Karpas-422 (cell line): Measurements from ENCODE around the gene POLG2. TPM values are rescaled to one million over a fixed set of nuclear protein-coding genes. Genes with fewer than 3 reads are reported as not detected.

ENCODE experiments used
- DNase-seq: peaks from one replicate; pipeline ENCODE4 v3.0.0-alpha.2; 2015
- H2AFZ ChIP-seq: fragments of 200-600 bp; sonication (generic); 2 replicates; pipeline ENCODE4 v1.6.1; 2014; ENCODE audit warnings: antibody characterized with exemption, low read length, mixed read lengths
- H3K27ac ChIP-seq: fragments of 200-600 bp; sonication (generic); 2 replicates; pipeline ENCODE4 v1.5.1; 2014; ENCODE audit warnings: mild to moderate bottlenecking, low read length, moderate library complexity
- H3K27me3 ChIP-seq: fragments of 200-600 bp; sonication (generic); 2 replicates; pipeline ENCODE4 v1.6.1; 2014; ENCODE audit warnings: low read length, mixed read lengths
- H3K36me3 ChIP-seq: fragments of 200-600 bp; sonication (generic); 2 replicates; pipeline ENCODE4 v1.6.1; 2014; ENCODE audit warnings: low read length, mixed read lengths; ENCODE audit not compliant: insufficient read depth
- H3K4me1 ChIP-seq: fragments of 200-600 bp; sonication (generic); 2 replicates; pipeline ENCODE4 v1.6.1; 2014; ENCODE audit warnings: mild to moderate bottlenecking, low read length, mixed read lengths
- H3K4me2 ChIP-seq: fragments of 200-600 bp; sonication (generic); 2 replicates; pipeline ENCODE4 v1.6.1; 2014; ENCODE audit warnings: low read length, low read depth, mild to moderate bottlenecking; ENCODE audit not compliant: poor library complexity, severe bottlenecking
- H3K4me3 ChIP-seq: fragments of 200-600 bp; sonication (generic); 2 replicates; pipeline ENCODE4 v1.5.1; 2014; ENCODE audit warnings: mild to moderate bottlenecking, antibody characterized with exemption, low read length, mixed read lengths
- H3K79me2 ChIP-seq: fragments of 200-600 bp; sonication (generic); 2 replicates; pipeline ENCODE4 v1.6.1; 2014; ENCODE audit warnings: mild to moderate bottlenecking, low read length, mixed read lengths
- H3K9ac ChIP-seq: fragments of 200-600 bp; sonication (generic); 2 replicates; pipeline ENCODE4 v1.6.0; 2014; ENCODE audit warnings: low read length
- H3K9me2 ChIP-seq: fragments of 200-600 bp; sonication (generic), shearing (Covaris generic); replicated peaks from 2 replicates; pipeline ENCODE4 v1.6.0; 2014; ENCODE audit warnings: mild to moderate bottlenecking, low read length, moderate library complexity; ENCODE audit not compliant: insufficient read depth
- H3K9me3 ChIP-seq: fragments of 300-700, 200-600 bp; sonication (generic); 2 replicates; pipeline ENCODE4 v1.6.1; 2014; ENCODE audit warnings: low read length, mixed read lengths
- H4K20me1 ChIP-seq: fragments of 200-600 bp; sonication (generic); 2 replicates; pipeline ENCODE4 v1.6.1; 2014; ENCODE audit warnings: mild to moderate bottlenecking, antibody characterized with exemption, low read length, low read depth; ENCODE audit not compliant: insufficient read depth
- total RNA-seq: library from RNA; depleted of rRNA; stranded (reverse); fragments of >200 nt; shearing (Covaris generic); gene quantifications from 2 replicates; pipeline ENCODE4 v1.2.3, GENCODE V29; 2014; ENCODE audit warnings: low replicate concordance; rRNA removed

Gene POLG2
- 18.6 and 25.3 TPM in 2 replicates for total RNA-seq

DNA sequence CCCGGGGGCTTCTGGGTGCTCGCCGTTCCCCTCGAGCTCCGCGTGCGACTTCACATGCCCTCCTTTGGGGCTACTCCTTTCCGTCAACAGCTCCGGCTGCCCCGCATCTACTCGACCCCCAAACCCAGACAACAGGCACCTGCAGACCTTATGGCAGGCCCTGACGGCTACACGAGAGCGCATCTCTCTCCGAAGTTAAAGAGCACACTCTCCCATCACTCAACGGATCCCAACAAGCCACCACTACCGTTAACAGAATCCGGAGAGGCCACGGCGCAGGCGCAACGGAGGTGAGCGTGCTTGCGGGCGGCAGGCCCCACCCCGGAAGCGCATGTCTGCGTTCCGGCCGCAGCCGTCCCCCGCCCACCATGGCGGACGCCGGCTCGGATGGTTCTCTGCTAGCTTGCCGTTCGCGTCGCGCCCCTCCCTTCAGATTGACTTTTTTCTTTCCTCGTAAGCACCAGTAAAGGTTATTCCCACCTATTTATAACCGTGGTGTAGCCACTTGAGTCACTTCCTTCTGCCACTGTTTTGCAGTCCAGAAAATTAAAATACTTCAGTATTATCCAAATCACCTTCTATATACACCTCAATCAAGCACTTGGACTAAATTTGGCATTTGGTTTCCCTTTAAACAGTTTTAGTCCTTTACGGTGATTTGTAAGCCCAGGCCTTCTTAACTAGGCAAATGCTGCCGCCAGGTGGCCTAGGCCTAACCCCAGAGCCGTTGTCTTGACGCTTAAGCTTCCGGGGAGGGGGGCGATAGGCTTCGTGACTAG lies at the start of gene POLG2:
POLG2 (minus strand) TSS at position 269 of the 779 bp plus-strand sequence; CDS start at position 183, 86 bp downstream.
- no peak within 1 kb of the TSS; the same call in 1 of the 2 replicates for H2AFZ ChIP-seq
- H3K9me3 ChIP-seq, result no peaks in the 10 kb centered on the region
- H3K27me3 ChIP-seq, result no peaks in the 10 kb centered on the region
- DNase-seq, result peak; percentile 98
- H3K27ac ChIP-seq, result peak within 1 kb of the TSS; percentile 87
- peaks cover 42% of the 10 kb centered on the region for H3K36me3 ChIP-seq
- peak within 1 kb of the TSS; percentile 91 for H3K9ac ChIP-seq
- peaks cover 68% of the 10 kb centered on the region for H3K4me1 ChIP-seq
- H4K20me1 ChIP-seq, result peaks cover 31% of the 10 kb centered on the region
- H3K4me2 ChIP-seq, result peak within 1 kb of the TSS; percentile 81
- H3K4me3 ChIP-seq, result peak within 1 kb of the TSS; percentile 89
- H3K9me2 ChIP-seq, result no peaks in the 10 kb centered on the region
- H3K79me2 ChIP-seq, result peaks cover 41% of the 10 kb centered on the region

DNA sequence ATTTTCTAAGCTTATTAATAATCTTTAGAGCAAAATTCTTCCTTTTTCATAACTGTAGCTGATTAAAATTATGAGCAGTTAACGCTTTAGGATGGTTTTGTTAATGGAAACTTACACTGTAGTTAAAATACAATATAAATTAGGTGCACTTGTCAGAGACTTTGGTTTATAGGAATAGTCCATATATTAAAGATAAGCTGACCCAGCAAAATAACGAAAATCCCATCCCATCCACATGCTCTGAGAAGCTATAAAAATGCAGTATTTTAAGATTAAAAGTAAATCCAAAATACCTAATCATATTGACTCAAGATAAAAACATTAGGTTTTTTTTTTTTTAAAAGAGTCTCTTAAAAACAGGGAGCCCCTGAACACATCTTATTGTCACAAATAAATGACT lies 47.9 kb upstream of the POLG2 start:
- Histone ChIP-seq H3K27me3 (no peaks in the 10 kb centered on the region), H3K79me2 (no peaks in the 10 kb centered on the region), H3K4me1 (no peaks in the 10 kb centered on the region), H3K4me3 (no peak overlapping the region), H3K36me3 (peaks cover 11% of the 10 kb centered on the region; the same call in 1 of the 2 replicates), H3K27ac (no peak overlapping the region), H3K9ac (no peak overlapping the region), H2AFZ (no peak overlapping the region), H3K4me2 (no peak overlapping the region), H3K9me2 (no peaks in the 10 kb centered on the region), H4K20me1 (no peaks in the 10 kb centered on the region), H3K9me3 (no peaks in the 10 kb centered on the region)
- no peak for DNase-seq

DNA sequence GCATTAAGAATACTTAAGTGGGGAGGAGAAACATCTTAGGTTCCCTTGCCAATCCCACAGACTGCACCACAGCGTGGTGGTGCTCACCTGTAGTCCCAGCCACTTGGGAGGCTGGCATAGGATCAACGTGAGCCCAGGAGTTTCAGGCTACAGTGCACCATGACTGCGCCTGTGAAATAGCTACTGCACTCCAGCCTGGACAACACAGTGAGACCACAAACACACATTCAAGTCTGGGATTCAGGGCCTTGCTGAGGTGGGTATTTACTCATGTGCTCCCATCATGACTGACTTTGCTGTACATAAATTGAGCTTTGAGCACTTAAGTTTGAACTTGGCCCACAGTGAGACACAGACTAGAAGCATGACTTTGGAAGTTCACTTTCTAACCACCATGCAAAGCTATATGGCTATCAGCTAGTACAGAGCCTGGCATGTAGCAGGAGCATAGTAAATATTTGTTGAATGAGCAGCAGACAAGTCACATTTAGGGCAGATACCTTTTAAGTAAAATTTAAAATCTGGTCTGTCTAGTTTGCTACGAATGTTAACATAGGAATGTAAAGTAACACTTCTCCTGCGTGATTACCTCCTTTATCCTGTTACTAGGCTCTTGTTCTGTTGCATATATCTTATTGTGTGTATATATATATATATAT lies 43.4 kb upstream of the POLG2 start:
- Histone ChIP-seq H3K4me3 (no peak overlapping the region), H2AFZ (no peak overlapping the region), H3K9me2 (no peaks in the 10 kb centered on the region), H3K9ac (no peak overlapping the region), H3K27me3 (no peaks in the 10 kb centered on the region), H3K79me2 (no peaks in the 10 kb centered on the region), H3K36me3 (peaks cover 36% of the 10 kb centered on the region; the same call in 1 of the 2 replicates), H4K20me1 (no peaks in the 10 kb centered on the region), H3K4me1 (no peaks in the 10 kb centered on the region), H3K4me2 (no peak overlapping the region), H3K27ac (no peak overlapping the region), H3K9me3 (no peaks in the 10 kb centered on the region)
- no peak for DNase-seq

DNA sequence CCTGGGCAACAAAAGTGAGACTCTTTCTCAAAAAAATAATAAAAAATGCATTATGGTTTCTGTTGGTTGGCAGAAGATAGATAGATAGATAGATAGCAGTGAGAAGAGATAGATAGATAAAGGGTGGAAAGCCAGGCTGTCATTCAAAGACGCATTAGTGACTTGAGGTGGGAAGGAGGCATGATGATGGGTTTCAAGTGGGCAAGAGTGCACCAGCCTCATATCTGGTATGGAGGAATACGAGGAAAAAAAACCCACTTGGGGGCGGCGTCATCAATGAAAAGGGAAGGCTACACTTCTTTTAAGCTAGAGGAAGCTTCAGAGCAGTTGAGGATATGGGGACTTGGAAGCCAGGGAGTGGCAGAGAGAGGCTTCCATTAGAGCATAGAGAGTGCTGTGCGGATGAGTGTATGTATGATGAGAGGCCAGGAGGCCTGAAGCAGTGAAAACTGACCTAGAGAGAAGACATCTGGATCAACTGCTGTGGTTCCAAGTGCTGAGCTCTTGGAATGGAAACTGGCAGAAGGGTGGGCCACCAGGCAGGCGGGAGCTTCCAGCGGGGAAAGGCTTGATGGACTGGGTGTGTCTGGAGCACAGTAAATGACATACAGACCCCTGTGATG lies 41.8 kb upstream of the POLG2 start:
- Histone ChIP-seq H2AFZ (no peak overlapping the region), H3K27me3 (no peaks in the 10 kb centered on the region), H3K9ac (no peak overlapping the region), H3K27ac (no peak overlapping the region), H4K20me1 (no peaks in the 10 kb centered on the region), H3K4me3 (no peak overlapping the region), H3K79me2 (no peaks in the 10 kb centered on the region), H3K9me3 (no peaks in the 10 kb centered on the region), H3K36me3 (peaks cover 49% of the 10 kb centered on the region), H3K4me1 (no peaks in the 10 kb centered on the region), H3K4me2 (no peak overlapping the region), H3K9me2 (no peaks in the 10 kb centered on the region)
- no peak for DNase-seq

DNA sequence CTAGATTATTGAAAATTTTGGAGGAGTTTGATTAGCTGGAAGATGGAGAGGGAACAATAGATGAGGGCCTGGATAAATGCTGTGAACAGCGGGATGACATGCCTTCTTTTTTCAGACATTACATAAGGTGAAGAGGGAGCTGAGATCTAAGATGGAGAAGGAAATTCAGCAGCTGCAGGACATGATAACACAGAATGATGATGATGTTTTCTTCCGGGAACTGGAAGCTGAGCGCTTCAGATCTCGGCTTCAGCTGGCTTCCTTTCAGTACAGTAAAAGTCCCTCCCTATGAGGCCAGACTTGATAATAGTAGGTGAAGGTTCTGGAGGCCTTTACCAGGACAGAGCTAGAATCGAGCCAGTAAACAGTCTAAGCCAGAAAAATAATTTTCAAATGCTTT lies 40.6 kb upstream of the POLG2 start:
- Histone ChIP-seq H3K4me3 (no peak overlapping the region), H2AFZ (no peak overlapping the region), H3K36me3 (peaks cover 60% of the 10 kb centered on the region), H3K4me1 (no peaks in the 10 kb centered on the region), H4K20me1 (no peaks in the 10 kb centered on the region), H3K4me2 (no peak overlapping the region), H3K9ac (no peak overlapping the region), H3K9me2 (no peaks in the 10 kb centered on the region), H3K27me3 (no peaks in the 10 kb centered on the region), H3K27ac (no peak overlapping the region), H3K9me3 (no peaks in the 10 kb centered on the region), H3K79me2 (no peaks in the 10 kb centered on the region)
- DNase-seq, result no peak

DNA sequence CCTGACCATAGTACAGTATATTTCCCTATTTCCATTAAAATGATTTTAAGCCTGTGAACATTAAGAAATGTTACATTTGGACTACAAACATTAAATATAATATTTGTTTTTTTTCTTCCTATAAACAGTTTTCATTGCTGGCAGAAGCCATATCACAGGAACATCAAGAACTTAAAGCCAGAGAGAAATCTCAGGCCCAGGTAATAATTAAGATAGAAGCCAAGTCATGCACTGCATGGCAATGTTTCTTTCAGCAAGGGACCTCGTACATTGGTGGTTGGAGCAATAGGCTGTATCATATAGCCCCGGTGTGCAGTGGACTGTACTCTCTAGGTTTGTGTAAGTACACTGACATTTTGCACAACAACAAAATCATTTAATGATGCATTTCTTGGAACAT lies 40.1 kb upstream of the POLG2 start:
- Histone ChIP-seq H3K79me2 (no peaks in the 10 kb centered on the region), H2AFZ (no peak overlapping the region), H3K9me2 (no peaks in the 10 kb centered on the region), H3K27ac (no peak overlapping the region), H3K9me3 (no peaks in the 10 kb centered on the region), H3K4me2 (no peak overlapping the region), H3K4me3 (no peak overlapping the region), H3K36me3 (peaks cover 63% of the 10 kb centered on the region), H4K20me1 (no peaks in the 10 kb centered on the region), H3K4me1 (no peaks in the 10 kb centered on the region), H3K9ac (no peak overlapping the region), H3K27me3 (no peaks in the 10 kb centered on the region)
- DNase-seq, result no peak

DNA sequence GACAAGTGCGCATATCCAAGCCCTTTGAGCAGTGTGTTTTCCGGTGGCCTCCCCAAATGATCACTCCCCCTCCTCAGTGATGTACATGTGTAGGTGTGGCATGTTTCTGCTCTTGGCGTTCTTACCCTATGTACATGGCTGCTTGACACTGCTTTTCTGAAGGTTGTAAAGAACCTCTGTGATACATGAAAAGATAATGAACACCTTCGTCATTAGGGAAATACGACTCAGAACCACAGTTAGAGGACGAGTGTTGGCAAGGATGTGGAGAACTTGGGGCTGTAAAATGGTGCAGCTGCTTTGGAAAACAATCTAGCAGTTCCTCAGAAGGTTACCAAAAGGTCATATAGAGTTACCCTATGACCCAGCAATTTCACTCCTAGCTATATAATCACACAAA lies 38.5 kb upstream of the POLG2 start:
- DNase-seq, result no peak
- Histone ChIP-seq H3K4me3 (no peak overlapping the region), H3K36me3 (peaks cover 74% of the 10 kb centered on the region), H3K9ac (no peak overlapping the region), H3K4me1 (no peaks in the 10 kb centered on the region), H2AFZ (no peak overlapping the region), H4K20me1 (no peaks in the 10 kb centered on the region), H3K79me2 (no peaks in the 10 kb centered on the region), H3K27me3 (no peaks in the 10 kb centered on the region), H3K9me3 (no peaks in the 10 kb centered on the region), H3K4me2 (no peak overlapping the region), H3K9me2 (no peaks in the 10 kb centered on the region), H3K27ac (no peak overlapping the region)

DNA sequence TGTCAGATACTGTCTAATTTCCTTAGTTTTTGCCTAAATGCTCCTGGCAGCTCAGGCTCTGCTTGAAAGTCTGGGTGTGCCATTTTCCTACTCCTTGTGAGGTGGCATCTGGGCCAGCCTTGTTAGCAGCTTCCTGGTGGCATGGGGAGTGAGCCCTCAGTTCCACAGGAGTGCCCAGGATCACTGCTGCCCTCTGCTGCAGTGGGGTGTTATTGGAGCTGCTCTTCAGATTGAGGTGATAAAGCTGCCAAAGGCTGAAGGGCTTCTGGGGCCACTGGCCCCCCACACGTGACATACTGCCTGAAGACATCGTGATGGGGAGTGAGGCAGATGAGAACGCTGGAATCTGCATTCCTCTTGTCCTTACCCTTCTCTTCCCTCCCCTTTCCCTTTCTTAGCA lies 37.3 kb upstream of the POLG2 start:
- Histone ChIP-seq H3K9me3 (no peaks in the 10 kb centered on the region), H4K20me1 (no peaks in the 10 kb centered on the region), H3K27me3 (no peaks in the 10 kb centered on the region), H3K4me1 (no peaks in the 10 kb centered on the region), H3K9ac (no peak overlapping the region), H3K79me2 (no peaks in the 10 kb centered on the region), H3K4me2 (no peak overlapping the region), H3K27ac (no peak overlapping the region), H3K9me2 (no peaks in the 10 kb centered on the region), H2AFZ (no peak overlapping the region), H3K4me3 (no peak overlapping the region), H3K36me3 (peaks cover 81% of the 10 kb centered on the region)
- peak; percentile 49 for DNase-seq
